ENCODE measurements around the gene NNAT. TPM values are rescaled to one million over a fixed set of nuclear protein-coding genes. Genes with fewer than 3 reads are reported as not detected.

NNAT gene
- total RNA-seq, 1 donor from 2014 or later, result 19.3 TPM

GRCh38 chr20:37518606-37519507 is 2.2 kb upstream of the NNAT start:
- peaks cover 39% of the 10 kb centered on the region for H3K4me1 Mint-ChIP-seq
- peaks cover 14% of the 10 kb centered on the region for H3K36me3 Mint-ChIP-seq
- no peaks in the 10 kb centered on the region for H3K27me3 Mint-ChIP-seq (ENCODE audit: low read depth)
- DNase-seq (ENCODE audit: low spot score in 2 of 2, unreplicated experiment in 2 of 2), result no peak
- H3K9me3 Mint-ChIP-seq, result no peaks in the 10 kb centered on the region
- TF ChIP-seq CTCF (IDR thresholded peaks at IDR 0.05; ENCODE audit: unreplicated experiment), result no peak
- no peak overlapping the region for H3K27ac Mint-ChIP-seq
- H3K4me3 Mint-ChIP-seq, result no peak overlapping the region

DNA sequence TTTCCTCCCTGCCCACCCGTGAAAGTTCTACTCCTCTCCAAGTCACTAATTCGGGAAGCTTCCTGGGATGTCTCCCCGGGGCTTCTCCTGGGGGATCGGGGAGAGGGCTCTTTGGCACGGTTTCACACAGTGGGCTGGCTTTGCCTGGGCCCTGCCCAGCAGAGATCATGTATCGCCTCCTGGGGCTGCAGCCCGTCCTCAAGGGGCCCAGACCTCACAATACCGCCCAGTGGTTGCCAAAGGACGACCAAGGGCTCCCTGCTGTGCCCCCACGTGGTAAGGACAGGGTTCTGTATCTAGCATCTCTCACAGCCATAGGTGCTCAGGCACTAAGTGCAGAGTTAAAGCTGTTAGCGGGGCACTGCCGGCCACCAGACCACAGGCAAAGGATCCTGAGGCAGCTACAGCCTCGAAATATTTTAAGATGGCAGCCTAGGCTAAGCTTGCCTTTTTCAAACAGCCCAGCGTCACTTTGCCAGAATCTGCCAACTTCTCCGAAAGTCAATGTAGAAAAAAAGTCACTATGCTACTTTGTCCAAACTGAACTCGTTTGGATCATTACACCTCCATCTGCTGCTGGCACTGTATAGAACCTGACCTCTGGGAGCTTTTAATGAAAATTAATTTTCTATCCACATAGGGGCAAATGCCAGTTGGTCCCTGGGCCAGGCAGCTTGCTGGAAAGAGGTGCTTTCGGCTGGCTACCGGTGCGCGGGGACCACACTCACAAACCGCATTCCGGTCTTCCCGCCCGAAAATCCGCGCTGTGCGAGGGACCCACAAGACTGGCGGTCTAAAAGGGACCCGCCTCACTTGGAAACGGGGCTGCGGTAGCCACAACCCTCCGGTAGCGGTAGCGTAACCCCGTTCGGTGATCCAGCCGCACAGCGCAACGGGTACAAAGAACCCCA is 1.3 kb upstream of the NNAT start:
- peak overlapping the region; percentile 79 for H3K4me3 Mint-ChIP-seq
- no peak overlapping the region for H3K27ac Mint-ChIP-seq
- no peaks in the 10 kb centered on the region for H3K9me3 Mint-ChIP-seq
- no peak for TF ChIP-seq CTCF (IDR thresholded peaks at IDR 0.05; ENCODE audit: unreplicated experiment)
- H3K27me3 Mint-ChIP-seq (ENCODE audit: low read depth), result no peaks in the 10 kb centered on the region
- no peak for DNase-seq (ENCODE audit: low spot score in 2 of 2, unreplicated experiment in 2 of 2)
- H3K36me3 Mint-ChIP-seq, result peaks cover 14% of the 10 kb centered on the region
- H3K4me1 Mint-ChIP-seq, result peaks cover 45% of the 10 kb centered on the region

DNA sequence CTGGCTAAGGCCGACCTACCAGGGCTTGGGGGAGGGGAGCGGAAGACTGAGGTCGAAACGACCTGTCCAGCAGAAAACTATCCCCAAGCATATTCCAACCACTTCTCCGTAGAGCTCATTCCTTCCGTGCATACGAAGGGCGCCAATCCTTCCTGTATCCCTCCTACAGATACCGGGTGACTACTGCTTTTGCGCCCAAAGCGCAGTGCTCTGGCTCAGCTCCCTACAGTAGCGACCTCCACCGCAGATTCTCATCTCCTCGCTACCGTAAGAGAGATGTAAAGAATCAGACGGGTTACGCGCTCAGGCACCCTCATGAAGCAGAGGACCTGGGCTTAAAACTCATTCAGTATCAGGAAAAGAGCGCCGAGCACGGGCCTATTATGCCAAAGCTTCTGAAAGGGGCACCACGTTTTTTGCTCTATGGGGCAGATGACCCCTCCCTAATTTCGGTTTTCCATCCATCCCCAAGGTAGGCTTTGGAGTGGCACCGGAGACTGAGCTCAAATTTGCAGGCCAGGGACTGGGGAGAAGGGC is 563 bp upstream of the NNAT start:
- TF ChIP-seq CTCF (IDR thresholded peaks at IDR 0.05; ENCODE audit: unreplicated experiment), result no peak
- H3K27me3 Mint-ChIP-seq (ENCODE audit: low read depth), result no peaks in the 10 kb centered on the region
- H3K9me3 Mint-ChIP-seq, result no peaks in the 10 kb centered on the region
- H3K4me3 Mint-ChIP-seq, result peak overlapping the region; percentile 79
- no peak for DNase-seq (ENCODE audit: low spot score in 2 of 2, unreplicated experiment in 2 of 2)
- peaks cover 50% of the 10 kb centered on the region for H3K4me1 Mint-ChIP-seq
- peaks cover 14% of the 10 kb centered on the region for H3K36me3 Mint-ChIP-seq
- H3K27ac Mint-ChIP-seq, result no peak overlapping the region

DNA sequence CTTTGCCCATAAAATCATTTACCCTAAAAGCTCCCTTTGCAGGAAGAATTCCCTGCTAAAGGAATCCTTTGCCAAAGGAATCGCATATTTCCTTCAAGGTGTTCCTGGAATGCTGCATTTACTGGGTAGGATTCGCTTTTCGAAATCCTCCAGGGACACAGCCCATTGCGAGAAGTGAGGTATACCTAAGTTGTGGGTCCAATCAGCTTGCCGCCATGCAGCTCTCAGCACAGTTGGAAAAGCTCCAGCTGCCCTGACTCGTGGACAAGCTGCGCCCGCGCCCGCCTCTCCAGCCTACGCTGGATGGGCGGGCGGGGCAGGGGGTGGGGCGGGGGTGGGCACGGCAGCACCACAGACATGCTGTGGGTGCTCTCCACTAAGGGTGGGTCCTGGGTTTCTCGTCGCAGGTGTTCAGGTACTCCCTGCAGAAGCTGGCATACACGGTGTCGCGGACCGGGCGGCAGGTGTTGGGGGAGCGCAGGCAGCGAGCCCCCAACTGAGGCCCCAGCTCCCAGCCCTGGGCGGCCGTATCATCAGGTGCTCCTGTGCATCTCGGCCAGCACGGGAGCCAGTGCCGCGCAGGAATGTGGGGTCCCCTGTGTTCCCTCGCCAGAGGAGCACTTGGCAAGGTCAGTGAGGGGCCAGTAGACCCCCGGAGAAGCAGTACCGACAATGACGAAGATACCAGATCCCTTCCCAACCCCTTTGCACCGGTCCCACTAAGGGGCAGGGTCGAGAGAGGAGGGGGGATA is 1.4 kb downstream of the NNAT start:
- Mint-ChIP-seq H3K36me3 (peaks cover 14% of the 10 kb centered on the region), H3K27ac (no peak overlapping the region), H3K4me3 (peak overlapping the region; percentile 17), H3K27me3 (ENCODE audit: low read depth) (no peaks in the 10 kb centered on the region), H3K4me1 (peaks cover 50% of the 10 kb centered on the region), H3K9me3 (no peaks in the 10 kb centered on the region)
- DNase-seq (ENCODE audit: low spot score in 2 of 2, unreplicated experiment in 2 of 2), result no peak
- TF ChIP-seq CTCF (IDR thresholded peaks at IDR 0.05; ENCODE audit: unreplicated experiment), result no peak

- no peak for DNase-seq (ENCODE audit: low spot score in 2 of 2, unreplicated experiment in 2 of 2)
- H3K27me3 Mint-ChIP-seq (ENCODE audit: low read depth), result no peaks in the 10 kb centered on the region
- no peak overlapping the region for H3K27ac Mint-ChIP-seq
- H3K4me1 Mint-ChIP-seq, result peaks cover 44% of the 10 kb centered on the region
- peaks cover 14% of the 10 kb centered on the region for H3K36me3 Mint-ChIP-seq
- H3K9me3 Mint-ChIP-seq, result no peaks in the 10 kb centered on the region
- TF ChIP-seq CTCF (IDR thresholded peaks at IDR 0.05; ENCODE audit: unreplicated experiment), result no peak
- peak overlapping the region; percentile 7 for H3K4me3 Mint-ChIP-seq
These were observed 2.0 kb downstream of the NNAT start for GRCh38 chr20:37523012-37523391.
